Cardiac muscle cell (in vitro differentiated cells and primary cell): ENCODE measurements around the gene MAP2. TPM values are rescaled to one million over a fixed set of nuclear protein-coding genes. Genes with fewer than 3 reads are reported as not detected.

Experiments used
- DNase-seq, 2 donors: peaks; one replicate each; pipeline versions ENCODE4 v3.0.0 to v3.0.0-alpha.2; 2010 to 2017; ENCODE audit warnings: low read depth in 1 of 2, low spot score in 1 of 2
- H3K27ac ChIP-seq: fragments of 200-600 bp; sonication (generic); 2 replicates; pipeline ENCODE4 v1.5.1; 2016
- H3K27me3 ChIP-seq: fragments of 200-600 bp; sonication (generic); 2 replicates; pipeline ENCODE4 v1.6.0; 2016; ENCODE audit warnings: control low read depth
- H3K36me3 ChIP-seq: fragments of 200-600 bp; sonication (generic); 2 replicates; pipeline ENCODE4 v1.5.1; 2016; ENCODE audit warnings: control low read depth
- H3K4me1 ChIP-seq: fragments of 200-600 bp; sonication (generic); 2 replicates; pipeline ENCODE4 v1.8.1; 2017; ENCODE audit warnings: low read depth, mild to moderate bottlenecking, mixed run types
- H3K4me3 ChIP-seq: fragments of 200-600 bp; sonication (generic); 2 replicates; pipeline ENCODE4 v1.5.1; 2016; ENCODE audit warnings: mild to moderate bottlenecking
- H3K9me3 ChIP-seq: fragments of 200-600 bp; sonication (generic); 2 replicates; pipeline ENCODE4 v1.5.1; 2017; ENCODE audit warnings: low read depth, mild to moderate bottlenecking, control low read depth
- polyA plus RNA-seq: library from polyadenylated mRNA; unstranded; fragments of >200 nt; fragmentation: Nextera tagmentation; extraction: Ambion mirVana; gene quantifications from 2 replicates; pipeline ENCODE4 v1.2.1, GENCODE V29; 2016
- total RNA-seq: library from RNA; depleted of rRNA; stranded (reverse); fragments of >200 nt; gene quantifications from 2 replicates; pipeline ENCODE4 v1.2.3, GENCODE V29; 2016
- TF ChIP-seq, protein P1 (sequence below): IDR thresholded peaks from 2 replicates; pipeline ENCODE4 v1.5.1; 2012; ENCODE audit warnings: low read depth, mild to moderate bottlenecking, low read length

The MAP2 gene
- total and polyA plus RNA-seq, 2 experiments from 2014 or later: 0.24 to 0.68 TPM

GRCh38 chr2:209577376-209578357, 153.8 kb downstream of the MAP2 start:
- Histone ChIP-seq H3K4me3 (no peak overlapping the region), H3K27ac (no peak overlapping the region), H3K9me3 (no peaks in the 10 kb centered on the region), H3K4me1 (no peaks in the 10 kb centered on the region), H3K27me3 (no peaks in the 10 kb centered on the region), H3K36me3 (no peaks in the 10 kb centered on the region)
- DNase-seq: peak; percentile 18 to 35
- TF ChIP-seq, protein P1, sequence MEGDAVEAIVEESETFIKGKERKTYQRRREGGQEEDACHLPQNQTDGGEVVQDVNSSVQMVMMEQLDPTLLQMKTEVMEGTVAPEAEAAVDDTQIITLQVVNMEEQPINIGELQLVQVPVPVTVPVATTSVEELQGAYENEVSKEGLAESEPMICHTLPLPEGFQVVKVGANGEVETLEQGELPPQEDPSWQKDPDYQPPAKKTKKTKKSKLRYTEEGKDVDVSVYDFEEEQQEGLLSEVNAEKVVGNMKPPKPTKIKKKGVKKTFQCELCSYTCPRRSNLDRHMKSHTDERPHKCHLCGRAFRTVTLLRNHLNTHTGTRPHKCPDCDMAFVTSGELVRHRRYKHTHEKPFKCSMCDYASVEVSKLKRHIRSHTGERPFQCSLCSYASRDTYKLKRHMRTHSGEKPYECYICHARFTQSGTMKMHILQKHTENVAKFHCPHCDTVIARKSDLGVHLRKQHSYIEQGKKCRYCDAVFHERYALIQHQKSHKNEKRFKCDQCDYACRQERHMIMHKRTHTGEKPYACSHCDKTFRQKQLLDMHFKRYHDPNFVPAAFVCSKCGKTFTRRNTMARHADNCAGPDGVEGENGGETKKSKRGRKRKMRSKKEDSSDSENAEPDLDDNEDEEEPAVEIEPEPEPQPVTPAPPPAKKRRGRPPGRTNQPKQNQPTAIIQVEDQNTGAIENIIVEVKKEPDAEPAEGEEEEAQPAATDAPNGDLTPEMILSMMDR: peak; percentile 33

DNA sequence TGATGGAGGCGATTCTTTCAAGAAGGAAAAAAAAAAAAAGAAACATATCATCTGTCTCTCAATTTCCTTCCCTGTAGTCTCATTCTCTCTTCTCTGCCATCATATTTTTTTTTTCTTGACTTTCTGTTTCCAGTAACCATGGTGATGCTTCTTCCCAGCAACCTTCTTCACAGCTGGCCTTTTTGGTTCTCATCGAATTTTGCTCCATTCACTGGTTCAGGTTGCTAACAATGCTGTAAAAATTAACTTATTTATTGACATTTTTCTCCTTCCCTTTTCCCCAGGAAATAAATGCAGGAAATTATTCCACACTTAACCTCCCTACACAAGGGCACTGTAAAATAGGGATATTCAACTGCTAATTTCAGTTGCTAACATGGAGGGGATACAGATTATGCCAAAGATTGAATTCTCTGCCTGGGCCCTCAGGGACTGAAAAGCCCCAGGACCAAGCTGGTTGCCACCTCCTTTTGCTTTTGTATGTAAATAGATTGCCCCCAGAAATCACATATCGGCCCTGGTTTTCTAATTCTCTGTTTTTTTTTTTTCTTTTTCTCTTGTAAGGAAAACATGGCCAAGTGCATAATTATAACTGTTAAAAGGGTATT, 154.7 kb downstream of the MAP2 start:
- Histone ChIP-seq H3K9me3 (no peaks in the 10 kb centered on the region), H3K27me3 (no peaks in the 10 kb centered on the region), H3K4me1 (no peaks in the 10 kb centered on the region), H3K27ac (no peak overlapping the region), H3K36me3 (no peaks in the 10 kb centered on the region), H3K4me3 (no peak overlapping the region)
- no peak for DNase-seq
- TF ChIP-seq, protein P1: no peak

DNA sequence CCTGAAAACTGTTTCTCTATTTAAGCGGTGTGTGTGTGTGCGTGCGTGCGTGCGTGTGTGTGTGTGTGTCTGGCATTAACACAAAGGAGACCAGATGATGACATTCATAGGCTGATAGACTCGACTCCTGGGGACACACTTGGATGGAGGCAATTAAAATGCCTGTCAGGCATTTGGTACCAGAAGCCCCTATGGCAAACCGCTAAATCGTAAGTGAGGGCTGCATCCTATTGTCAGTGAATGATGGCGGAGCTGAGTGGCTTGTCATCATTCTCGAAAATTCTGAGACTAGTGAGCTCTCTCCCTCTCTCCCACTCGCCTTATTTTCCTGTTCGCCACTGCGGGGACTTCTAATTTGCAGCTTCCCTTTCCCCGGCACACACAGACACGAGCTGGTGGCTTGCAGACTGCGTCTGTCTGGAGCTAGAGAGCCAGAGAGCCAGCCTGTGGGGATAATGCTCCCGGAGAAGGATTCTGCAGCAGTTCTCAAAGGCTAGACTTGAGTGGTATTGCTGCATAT, 155.4 kb downstream of the MAP2 start:
- no peak overlapping the region for H3K27ac ChIP-seq

GRCh38 chr2:209581040-209581439, 157.2 kb downstream of the MAP2 start:
- H3K27me3 ChIP-seq: no peaks in the 10 kb centered on the region
- no peaks in the 10 kb centered on the region for H3K9me3 ChIP-seq
- TF ChIP-seq, protein P1: no peak
- H3K27ac ChIP-seq: no peak overlapping the region
- H3K36me3 ChIP-seq: no peaks in the 10 kb centered on the region
- DNase-seq: no peak
- no peaks in the 10 kb centered on the region for H3K4me1 ChIP-seq
- no peak overlapping the region for H3K4me3 ChIP-seq

More for the DNA sequence above, 155.4 kb downstream of the MAP2 start:
- Histone ChIP-seq H3K36me3 (no peaks in the 10 kb centered on the region), H3K4me1 (no peaks in the 10 kb centered on the region), H3K4me3 (no peak overlapping the region), H3K27me3 (no peaks in the 10 kb centered on the region), H3K9me3 (no peaks in the 10 kb centered on the region)
- TF ChIP-seq, protein P1: no peak
- DNase-seq: peak in 1 of 2 donors; percentile 48

GRCh38 chr2:209582281-209582680, 158.4 kb downstream of the MAP2 start:
- peak in 1 of 2 donors; percentile 8 for DNase-seq
- no peak overlapping the region for H3K4me3 ChIP-seq
- TF ChIP-seq, protein P1: no peak
- H3K36me3 ChIP-seq: no peaks in the 10 kb centered on the region
- H3K27ac ChIP-seq: no peak overlapping the region
- no peaks in the 10 kb centered on the region for H3K9me3 ChIP-seq
- H3K27me3 ChIP-seq: no peaks in the 10 kb centered on the region
- no peaks in the 10 kb centered on the region for H3K4me1 ChIP-seq
